ENCODE results near the gene RIPK3.
A peak's percentile ranks its signal among the peaks of the same experiment; 100 is the strongest.

RIPK3 gene

DNA sequence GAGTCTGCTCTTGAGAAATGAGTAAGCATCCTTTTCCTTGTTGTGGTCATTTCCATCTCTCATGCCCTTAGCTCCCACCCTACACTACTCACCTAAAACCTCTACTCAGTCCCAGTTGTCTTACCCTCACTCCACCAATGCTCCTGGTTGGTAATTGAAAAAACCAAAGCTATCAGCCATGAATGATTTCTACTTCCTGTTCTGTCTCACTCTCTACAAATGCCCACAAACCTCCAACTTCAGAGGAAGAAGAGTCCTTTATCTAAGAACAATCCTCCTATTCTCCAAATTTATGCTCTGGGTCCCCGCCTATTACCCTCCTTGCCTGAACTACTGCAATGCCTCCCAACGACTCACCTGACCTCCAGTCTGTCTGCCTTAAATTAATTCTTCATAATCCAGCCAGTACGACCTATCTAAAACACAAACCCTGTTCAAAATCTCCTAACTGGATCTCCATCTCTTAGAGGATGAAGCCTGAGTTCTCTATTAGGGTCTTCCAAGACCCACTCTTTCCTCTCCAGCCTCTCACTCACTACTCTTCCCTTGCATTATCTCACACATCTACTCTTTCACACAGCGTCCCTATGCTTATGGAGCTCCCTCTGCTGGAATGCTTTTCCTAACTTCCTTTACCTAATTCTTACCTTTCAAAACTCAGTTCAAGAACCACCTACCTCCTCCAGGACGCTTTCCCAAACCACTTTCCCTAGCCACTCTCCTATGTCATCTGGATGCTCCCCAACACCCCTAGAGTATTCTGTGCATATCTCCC, 42.4 kb downstream of the RIPK3 start:
- H3K4me3 ChIP-seq (ENCODE audit: control insufficient read depth, low read depth, low read length): no peak overlapping the region
- TF ChIP-seq, protein P1, sequence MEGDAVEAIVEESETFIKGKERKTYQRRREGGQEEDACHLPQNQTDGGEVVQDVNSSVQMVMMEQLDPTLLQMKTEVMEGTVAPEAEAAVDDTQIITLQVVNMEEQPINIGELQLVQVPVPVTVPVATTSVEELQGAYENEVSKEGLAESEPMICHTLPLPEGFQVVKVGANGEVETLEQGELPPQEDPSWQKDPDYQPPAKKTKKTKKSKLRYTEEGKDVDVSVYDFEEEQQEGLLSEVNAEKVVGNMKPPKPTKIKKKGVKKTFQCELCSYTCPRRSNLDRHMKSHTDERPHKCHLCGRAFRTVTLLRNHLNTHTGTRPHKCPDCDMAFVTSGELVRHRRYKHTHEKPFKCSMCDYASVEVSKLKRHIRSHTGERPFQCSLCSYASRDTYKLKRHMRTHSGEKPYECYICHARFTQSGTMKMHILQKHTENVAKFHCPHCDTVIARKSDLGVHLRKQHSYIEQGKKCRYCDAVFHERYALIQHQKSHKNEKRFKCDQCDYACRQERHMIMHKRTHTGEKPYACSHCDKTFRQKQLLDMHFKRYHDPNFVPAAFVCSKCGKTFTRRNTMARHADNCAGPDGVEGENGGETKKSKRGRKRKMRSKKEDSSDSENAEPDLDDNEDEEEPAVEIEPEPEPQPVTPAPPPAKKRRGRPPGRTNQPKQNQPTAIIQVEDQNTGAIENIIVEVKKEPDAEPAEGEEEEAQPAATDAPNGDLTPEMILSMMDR (IDR thresholded peaks at IDR 0.05; ENCODE audit: control insufficient read depth, insufficient read depth, low read depth, low read length, missing control alignments): peak; percentile 44
- no peak for DNase-seq (ENCODE audit: low read depth)

DNA sequence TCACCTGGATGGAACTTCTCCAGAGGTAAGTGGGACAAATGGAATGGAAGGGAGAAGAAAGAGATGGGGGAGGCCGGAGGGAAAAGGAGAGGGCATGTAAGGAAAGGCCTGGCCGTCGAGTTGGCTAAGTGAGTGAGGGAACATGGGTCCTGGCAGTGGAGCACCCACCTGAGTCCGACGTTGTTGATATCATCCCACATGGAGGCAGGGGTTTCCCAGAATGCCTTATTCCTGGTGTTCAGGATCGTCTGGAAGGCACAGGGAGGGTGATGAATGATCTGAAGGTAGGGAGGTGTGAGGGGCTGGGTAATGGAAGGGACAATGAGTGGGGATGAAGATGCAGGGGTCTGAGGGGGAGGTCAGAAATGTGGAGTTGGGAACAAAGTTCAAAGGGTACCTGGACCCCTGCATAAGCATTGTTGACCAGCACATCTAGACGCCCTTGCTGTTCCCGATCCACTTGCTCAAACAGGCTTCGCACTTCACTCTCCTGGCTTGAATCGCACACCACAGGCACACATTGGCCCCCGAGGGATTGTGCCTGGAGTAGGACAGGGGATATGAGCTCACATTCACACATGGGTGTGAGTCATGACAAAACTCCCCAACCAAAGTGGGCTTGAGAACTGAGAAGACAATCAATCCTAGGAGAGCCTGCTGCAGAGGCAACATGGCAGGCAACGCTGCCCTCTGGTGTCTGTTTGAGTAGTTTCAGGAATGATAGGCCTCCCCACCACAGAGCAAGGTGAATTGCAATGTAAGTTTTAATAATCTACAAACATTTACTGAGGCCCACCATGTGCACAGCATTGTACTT, 43.2 kb downstream of the RIPK3 start:
- DNase-seq (ENCODE audit: low read depth): peak; percentile 67
- H3K4me3 ChIP-seq (ENCODE audit: control insufficient read depth, low read depth, low read length): no peak overlapping the region
- TF ChIP-seq, protein P1 (IDR thresholded peaks at IDR 0.05; ENCODE audit: control insufficient read depth, insufficient read depth, low read depth, low read length, missing control alignments): peak; percentile 83

DNA sequence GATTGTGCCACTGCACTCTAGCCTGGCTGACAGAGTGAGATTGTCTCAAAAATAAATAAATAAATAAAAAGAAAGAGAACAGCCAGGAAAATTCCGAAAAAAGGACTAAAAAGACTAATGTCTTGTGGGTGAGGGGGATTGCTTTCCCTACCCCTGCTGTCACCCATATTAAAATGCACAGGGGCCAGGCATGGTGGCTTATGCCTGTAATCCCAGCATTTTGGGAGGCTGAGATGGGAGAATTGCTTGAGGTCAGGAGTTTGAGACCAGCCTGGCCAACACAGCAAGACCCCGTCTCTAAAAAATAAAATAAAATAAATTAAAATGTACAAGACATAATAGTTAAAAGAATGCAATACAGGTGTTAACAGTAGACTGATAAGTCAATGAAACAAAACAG, 46.3 kb downstream of the RIPK3 start:
- TF ChIP-seq, protein P1 (IDR thresholded peaks at IDR 0.05; ENCODE audit: control insufficient read depth, insufficient read depth, low read depth, low read length, missing control alignments): no peak
- no peak overlapping the region for H3K4me3 ChIP-seq (ENCODE audit: control insufficient read depth, low read depth, low read length)
- no peak for DNase-seq (ENCODE audit: low read depth)

DNA sequence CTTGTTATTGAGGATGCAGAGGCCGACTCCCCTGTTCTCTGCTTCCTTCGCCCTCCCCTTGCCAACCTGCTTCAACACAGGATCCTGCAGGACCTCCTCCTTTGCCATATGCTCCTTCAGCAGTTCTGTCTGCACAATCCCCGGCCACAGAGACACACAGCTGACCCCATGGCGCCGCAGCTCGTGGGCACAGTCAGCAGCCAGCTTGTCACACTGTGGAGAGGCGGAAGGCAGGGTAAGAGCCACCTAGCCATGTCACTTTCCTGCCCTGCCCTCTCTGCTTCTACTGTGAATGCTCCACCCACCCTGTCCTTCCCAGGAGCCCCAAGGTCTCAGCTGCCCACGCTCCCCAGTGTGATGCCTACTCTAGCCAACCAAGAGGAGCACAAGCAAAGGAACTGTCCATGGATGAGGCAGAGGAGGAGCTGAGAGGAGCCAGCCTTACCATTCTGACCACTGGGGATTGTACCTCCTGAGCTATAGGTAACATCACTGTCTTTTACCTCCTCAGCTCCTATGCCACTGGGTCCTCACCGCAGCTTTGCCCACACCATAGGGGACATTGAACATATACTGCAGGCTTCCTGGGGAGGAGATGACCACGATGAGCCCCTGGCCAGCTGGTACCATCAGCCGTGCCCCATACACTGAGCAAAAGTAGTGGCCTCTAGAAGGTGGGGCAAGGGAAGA, 47.5 kb downstream of the RIPK3 start:
- DNase-seq (ENCODE audit: low read depth): no peak
- TF ChIP-seq, protein P1 (IDR thresholded peaks at IDR 0.05; ENCODE audit: control insufficient read depth, insufficient read depth, low read depth, low read length, missing control alignments): no peak
- no peak overlapping the region for H3K4me3 ChIP-seq (ENCODE audit: control insufficient read depth, low read depth, low read length)

DNA sequence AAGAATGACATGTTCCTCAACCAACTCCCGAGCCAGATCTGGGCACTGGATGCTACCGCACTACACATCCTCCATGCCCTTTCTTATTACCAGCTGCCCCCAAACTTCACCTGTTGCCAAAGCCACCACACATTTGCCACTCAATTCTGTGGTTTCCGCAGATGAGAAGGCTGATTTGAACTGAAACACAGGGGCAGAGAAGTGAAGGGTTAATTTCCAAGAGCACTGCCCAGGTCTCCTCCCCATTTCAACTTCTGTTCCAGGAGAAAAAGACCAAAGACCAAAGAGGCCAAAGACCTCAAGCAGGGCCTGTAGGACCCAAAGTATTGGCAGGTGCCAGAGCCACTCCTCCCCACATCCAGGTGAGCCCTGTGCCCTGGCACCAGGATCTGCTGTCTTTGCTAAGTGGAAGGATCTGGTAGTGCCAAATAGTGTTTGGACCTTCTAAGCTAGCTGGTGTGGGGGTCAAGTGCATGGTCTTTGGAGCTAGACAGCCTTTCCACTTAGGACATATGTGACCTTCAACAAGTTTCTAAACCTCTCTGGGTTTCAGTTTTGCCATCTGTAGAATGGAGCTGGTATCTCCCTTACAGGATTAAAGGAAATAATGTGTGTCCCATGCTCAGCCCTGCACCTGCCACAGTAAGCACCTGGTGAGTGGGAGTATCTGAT, 48.2 kb downstream of the RIPK3 start:
- TF ChIP-seq, protein P1 (IDR thresholded peaks at IDR 0.05; ENCODE audit: control insufficient read depth, insufficient read depth, low read depth, low read length, missing control alignments): no peak
- H3K4me3 ChIP-seq (ENCODE audit: control insufficient read depth, low read depth, low read length): no peak overlapping the region
- DNase-seq (ENCODE audit: low read depth): no peak

DNA sequence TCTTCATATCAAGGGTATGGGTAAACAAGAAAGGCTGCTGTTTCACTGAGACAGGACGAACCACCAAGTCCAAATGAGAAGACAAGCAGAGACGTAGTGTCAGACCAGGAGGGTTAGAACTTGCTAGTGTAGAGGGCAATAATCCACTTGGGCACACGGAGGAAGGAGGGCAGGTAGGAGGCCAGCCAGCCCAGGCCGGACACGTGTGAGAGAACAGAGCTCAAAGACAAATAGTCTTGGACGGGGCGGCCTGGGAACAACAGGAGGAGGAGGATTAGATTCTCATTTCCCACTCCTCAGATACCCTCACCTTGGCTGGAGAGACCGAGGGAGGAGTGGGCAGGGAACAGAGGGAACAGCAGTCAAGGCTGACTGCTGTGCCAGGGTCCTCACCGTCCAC, 49.0 kb downstream of the RIPK3 start:
- H3K4me3 ChIP-seq (ENCODE audit: control insufficient read depth, low read depth, low read length): no peak overlapping the region
- DNase-seq (ENCODE audit: low read depth): no peak
- TF ChIP-seq, protein P1 (IDR thresholded peaks at IDR 0.05; ENCODE audit: control insufficient read depth, insufficient read depth, low read depth, low read length, missing control alignments): no peak
